ENCODE data around the gene GKN1.

DNA sequence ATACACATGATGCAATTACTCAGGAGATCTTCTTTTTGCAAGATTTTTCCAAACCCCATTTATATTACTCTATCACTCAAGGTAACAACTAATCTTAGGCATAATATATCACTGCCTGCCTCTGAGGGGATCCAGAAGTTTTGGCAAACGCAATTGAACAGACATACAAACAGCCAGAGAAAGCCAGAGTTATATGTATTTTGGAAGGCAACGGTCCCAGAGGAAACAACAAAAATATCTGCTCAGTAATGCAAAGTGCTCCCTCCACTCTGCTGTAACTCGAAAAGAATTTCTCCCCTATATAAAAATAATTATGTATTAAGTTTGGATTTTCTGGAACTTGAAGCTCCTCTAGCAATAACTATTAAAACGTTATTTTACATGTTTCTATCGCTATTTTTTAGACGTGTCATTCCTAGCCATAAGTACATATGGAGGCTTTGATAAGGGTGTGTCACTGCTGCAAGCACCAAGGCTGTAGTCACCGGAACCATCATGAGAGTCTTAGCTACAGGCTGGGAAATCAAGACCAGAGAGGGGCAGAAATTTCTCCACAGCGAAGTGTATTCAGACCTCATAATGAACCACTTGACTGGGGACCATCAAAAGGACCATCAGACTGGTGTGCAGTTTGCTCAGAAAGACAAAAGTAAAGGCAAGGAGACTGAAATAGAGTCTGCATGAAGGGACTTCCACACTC, 3.7 kb upstream of the GKN1 start:
- no peak for TF ChIP-seq POLR2A (IDR thresholded peaks at IDR 0.05)
- TF ChIP-seq, protein P1, sequence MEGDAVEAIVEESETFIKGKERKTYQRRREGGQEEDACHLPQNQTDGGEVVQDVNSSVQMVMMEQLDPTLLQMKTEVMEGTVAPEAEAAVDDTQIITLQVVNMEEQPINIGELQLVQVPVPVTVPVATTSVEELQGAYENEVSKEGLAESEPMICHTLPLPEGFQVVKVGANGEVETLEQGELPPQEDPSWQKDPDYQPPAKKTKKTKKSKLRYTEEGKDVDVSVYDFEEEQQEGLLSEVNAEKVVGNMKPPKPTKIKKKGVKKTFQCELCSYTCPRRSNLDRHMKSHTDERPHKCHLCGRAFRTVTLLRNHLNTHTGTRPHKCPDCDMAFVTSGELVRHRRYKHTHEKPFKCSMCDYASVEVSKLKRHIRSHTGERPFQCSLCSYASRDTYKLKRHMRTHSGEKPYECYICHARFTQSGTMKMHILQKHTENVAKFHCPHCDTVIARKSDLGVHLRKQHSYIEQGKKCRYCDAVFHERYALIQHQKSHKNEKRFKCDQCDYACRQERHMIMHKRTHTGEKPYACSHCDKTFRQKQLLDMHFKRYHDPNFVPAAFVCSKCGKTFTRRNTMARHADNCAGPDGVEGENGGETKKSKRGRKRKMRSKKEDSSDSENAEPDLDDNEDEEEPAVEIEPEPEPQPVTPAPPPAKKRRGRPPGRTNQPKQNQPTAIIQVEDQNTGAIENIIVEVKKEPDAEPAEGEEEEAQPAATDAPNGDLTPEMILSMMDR (IDR thresholded peaks at IDR 0.05): no peak

All from body of pancreas (tissue), 4 donors.